Measurements from ENCODE around the gene ILF2.

- TF ChIP-seq REST (IDR thresholded peaks at IDR 0.05; ENCODE audit: low read depth, low read length) (no peak), CTCF (IDR thresholded peaks at IDR 0.05) (no peak), POLR2AphosphoS5 (IDR thresholded peaks at IDR 0.05; ENCODE audit: low read depth, low read length) (no peak; the same call in 1 of the 2 replicates), USF1 (IDR thresholded peaks at IDR 0.05; ENCODE audit: borderline replicate concordance, low read depth) (no peak)
These were observed 22.7 kb downstream of the ILF2 start for GRCh38 chr1:153648000-153648643.

Data from SK-N-SH (cell line).